Glomerular visceral epithelial cell (primary cell): ENCODE results near the gene ZNF74.
"Not testable (repeated sequence)": the region's sequence is repeated elsewhere in the genome, so short reads cannot be mapped to it uniquely, and the experiment has no call there.

ENCODE experiments used
- DNase-seq: peaks from one replicate; pipeline ENCODE4 v3.0.0-alpha.2; 2016; ENCODE audit errors: extremely low spot score

ZNF74 gene

DNA sequence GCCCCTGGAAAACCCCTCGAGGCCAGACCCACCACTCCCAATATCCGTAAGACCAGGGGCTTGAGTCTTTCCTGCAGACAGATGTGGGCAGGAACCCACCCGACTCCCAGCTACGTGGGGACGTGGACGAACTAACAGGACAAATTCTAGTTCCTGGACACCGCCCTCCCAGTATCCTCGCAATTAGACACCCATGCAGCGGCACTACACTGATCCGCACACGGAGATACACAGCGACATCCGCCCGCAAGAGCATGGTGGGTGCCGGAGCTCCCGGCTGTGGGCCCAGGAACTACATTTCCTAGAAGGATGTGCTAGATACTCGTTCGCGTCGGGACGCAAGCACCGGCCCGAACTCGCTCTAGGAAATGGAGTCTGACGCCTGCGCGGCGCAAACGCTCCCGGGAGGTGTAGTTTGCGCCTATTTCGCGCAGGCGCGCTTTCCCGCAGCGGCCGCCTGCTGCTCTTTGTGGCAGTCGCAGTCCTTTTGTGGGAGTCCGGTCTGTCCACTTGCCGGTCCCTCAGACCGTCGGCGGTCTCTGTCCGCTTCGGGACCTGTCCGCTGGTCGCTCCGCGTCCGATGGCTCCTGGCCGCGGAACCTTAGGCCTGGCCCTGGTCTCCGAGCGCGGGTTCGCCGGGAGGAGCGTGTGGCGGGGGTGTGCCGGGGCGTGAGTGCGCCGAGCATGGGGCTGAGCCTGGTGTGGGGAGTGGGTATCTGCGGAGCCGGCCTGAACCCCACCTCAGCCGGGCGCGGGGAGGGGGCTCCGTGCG is at the start of gene ZNF74:
Gene ZNF74, plus strand, starts transcription at position 447 of the 772 bp plus-strand sequence. CDS start 478 bp downstream, outside the sequence.
- DNase-seq = peak; percentile 84

DNA sequence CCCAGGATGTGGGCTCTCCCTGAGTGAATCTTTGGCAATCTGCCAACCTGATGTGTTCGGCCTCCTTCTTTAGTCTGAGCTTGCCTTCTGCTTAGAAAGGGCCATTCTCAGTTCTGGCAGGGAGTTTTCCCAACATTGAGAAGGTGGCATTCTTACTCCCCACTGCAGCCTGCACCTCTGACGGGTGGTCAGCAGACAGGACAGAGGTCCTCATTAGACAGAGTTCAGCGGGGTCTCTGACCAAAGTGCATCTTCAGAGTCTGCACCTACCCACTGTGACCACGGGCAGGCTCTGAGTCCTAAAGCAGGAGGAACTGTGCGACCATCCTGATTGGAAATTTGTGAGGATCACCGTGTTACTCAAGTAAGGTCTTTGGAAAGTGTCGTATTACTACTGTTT is 47.4 kb upstream of the ZNF74 start:
- not testable (repeated sequence) for DNase-seq

DNA sequence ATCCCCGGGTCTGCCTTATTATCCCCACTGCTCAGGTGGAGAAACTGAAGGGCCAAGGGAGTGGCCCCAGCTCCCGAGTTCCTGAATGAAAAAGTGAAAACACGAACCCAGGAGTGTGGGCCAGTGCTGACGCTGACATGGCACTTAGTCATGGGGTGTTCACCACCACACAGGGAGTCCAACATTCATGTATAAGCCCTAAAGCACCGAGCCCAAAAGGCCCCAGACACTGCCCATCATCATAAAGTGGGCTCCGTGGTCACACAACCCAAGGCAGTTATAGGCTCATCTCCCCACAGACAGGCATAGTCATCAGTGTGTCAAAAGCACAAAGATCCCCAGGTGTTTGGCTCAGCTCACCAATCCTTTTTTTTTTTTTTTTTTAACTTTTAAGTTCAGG is 41.4 kb upstream of the ZNF74 start:
- peak; percentile 7 for DNase-seq

DNA sequence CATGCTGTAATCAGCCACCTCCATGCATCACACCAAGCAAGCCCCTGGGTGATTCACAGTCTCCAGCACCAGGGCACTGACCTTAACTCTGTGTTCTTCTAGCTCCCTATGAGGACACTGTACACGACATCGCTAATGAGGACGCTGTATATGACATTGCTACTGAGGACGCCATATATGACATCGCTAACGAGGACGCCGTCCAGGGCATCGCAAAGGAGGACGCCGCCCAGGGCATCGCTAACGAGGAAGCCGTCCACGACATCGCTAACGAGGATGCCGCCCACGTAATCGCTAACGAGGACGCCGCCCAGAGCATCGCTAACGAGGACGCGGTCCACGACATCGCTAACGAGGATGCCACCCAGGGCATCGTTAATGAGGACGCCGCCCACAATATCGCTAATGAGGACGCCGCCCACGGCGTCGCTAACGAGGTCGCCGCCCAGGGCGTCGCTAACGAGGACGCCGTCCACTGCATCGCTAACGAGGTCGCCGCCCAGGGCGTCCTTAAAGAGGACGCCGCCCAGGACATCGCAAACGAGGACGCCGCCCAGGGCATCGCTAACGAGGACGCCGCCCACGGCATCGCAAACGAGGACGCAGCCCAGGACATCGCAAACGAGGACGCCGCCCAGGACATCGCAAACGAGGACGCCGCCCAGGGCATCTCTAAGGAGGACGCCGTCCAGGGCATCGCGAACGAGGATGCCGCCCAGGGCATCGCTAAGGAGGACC is 39.5 kb upstream of the ZNF74 start:
- no peak for DNase-seq

DNA sequence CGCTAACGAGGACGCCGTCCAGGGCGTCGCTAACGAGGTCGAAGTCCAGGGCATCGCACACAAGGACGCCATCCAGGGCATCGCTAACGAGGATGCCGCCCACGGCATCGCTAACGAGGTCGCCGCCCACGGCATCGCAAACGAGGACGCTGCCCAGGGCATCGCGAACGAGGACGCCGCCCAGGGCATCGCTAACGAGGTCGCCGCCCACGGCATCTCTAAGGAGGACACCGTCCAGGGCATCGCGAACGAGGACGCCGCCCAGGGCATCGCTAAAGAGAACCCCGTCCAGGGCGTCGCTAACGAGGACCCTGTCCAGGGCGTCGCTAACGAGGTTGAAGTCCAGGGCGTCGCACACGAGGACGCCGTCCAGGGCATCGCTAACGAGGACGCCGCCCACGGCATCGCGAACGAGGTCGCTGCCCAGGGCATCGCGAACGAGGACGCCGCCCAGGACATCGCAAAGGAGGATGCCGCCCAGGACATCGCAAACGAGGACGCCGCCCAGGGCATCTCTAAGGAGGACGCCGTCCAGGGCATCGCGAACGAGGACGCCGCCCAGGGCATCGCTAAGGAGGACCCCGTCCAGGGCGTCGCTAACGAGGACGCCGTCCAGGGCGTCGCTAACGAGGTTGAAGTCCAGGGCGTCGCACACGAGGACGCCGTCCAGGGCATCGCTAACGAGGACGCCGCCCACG is 37.9 kb upstream of the ZNF74 start:
- DNase-seq = not testable (repeated sequence)

DNA sequence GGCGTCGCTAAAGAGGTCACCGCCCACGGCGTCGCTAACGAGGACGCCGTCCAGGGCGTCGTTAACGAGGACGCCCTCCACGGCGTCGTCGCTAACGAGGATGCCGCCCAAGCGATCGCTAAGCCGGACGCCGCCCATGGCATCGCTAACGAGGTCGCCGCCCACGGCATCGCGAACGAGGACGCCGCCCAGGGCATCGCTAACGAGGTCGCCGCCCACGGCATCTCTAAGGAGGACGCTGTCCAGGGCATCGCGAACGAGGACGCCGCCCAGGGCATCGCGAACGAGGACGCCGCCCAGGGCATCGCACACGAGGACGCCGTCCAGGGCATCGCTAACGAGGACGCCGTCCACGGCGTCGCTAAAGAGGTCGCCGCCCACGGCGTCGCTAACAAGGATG is 37.0 kb upstream of the ZNF74 start:
- not testable (repeated sequence) for DNase-seq

DNA sequence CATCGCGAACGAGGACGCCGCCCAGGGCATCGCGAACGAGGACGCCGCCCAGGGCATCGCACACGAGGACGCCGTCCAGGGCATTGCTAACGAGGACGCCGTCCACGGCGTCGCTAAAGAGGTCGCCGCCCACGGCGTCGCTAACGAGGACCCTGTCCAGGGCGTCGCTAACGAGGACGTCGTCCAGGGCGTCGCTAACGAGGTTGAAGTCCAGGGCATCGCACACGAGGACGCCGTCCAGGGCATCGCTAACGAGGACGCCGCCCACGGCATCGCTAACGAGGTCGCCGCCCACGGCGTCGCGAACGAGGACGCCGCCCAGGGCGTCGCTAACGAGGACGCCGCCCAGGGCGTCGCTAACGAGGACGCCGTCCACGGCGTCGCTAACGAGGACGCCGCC is 36.0 kb upstream of the ZNF74 start:
- not testable (repeated sequence) for DNase-seq

DNA sequence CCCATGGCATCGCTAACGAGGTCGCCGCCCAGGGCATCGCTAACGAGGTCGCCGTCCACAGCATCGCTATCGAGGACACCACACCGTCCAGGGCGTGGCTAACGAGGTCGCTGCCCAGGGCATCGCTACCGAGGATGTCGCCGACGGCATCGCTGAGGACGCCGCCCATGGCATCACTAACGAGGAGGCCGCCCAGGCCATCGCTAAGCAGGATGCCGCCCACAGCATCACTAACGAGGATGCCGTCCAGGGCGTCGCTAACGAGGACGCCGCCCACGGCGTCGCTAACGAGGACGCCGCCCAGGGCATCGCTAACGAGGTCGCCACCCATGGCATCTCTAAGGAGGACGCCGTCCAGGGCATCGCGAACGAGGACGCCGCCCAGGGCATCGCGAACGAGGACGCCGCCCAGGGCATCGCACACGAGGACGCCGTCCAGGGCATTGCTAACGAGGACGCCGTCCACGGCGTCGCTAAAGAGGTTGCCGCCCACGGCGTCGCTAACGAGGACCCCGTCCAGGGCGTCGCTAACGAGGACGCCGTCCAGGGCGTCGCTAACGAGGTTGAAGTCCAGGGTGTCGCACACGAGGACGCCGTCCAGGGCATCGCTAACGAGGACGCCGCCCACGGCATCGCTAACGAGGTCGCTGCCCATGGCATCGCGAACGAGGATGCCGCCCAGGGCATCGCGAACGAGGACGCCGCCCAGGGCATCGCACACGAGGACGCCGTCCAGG is 35.3 kb upstream of the ZNF74 start:
- not testable (repeated sequence) for DNase-seq

DNA sequence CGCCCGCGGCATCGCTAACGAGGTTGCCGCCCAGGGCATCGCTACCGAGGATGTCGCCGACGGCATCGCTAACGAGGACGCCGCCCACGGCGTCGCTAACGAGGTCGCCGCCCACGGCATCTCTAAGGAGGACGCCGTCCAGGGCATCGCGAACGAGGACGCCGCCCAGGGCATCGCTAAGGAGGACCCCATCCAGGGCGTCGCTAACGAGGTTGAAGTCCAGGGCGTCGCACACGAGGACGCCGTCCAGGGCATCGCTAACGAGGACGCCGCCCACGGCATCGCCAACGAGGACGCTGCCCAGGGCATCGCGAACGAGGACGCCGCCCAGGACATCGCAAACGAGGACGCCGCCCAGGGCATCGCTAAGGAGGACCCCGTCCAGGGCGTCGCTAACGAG is 33.7 kb upstream of the ZNF74 start:
- not testable (repeated sequence) for DNase-seq

DNA sequence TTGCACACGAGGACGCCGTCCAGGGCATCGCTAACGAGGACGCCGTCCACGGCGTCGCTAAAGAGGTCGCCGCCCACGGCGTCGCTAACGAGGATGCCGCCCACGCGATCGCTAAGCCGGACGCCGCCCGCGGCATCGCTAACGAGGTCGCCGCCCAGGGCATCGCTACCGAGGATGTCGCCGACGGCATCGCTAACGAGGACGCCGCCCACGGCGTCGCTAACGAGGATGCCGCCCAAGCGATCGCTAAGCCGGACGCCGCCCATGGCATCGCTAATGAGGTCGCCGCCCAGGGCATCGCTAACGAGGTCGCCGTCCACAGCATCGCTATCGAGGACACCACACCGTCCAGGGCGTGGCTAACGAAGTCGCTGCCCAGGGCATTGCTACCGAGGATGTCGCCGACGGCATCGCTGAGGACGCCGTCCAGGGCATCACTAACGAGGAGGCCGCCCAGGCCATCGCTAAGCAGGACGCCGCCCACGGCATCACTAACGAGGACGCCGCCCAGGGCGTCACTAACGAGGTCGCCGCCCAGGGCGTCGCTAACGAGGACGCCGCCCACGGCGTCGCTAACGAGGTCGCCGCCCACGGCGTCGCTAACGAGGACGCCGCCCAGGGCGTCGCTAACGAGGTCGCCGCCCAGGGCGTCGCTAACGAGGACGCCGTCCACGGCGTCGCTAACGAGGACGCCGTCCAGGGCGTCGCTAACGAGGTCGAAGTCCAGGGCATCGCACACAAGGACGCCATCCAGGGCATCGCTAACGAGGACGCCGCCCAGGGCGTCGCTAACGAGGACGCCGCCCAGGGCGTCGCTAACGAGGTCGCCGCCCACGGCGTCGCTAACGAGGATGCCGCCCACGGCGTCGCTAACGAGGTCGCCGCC is 32.8 kb upstream of the ZNF74 start:
- not testable (repeated sequence) for DNase-seq

DNA sequence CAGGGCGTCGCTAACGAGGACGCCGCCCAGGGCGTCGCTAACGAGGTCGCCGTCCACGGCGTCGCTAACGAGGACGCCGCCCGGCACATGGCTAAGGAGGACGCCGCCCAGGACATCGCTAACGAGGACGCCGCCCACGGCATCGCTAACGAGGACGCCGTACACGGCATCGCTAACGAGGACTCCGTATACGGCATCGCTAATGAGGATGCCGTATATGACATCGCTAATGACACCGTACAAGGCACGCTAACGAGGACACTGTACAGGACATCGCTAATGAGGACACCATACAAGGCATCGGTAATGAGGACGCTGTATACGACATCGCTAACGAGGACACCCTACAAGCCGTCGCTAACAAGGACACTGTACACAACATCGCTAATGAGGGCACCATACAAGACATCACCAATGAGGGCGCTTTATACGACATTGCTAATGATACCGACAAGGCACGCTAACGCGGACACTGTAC is 32.2 kb upstream of the ZNF74 start:
- not testable (repeated sequence) for DNase-seq

DNA sequence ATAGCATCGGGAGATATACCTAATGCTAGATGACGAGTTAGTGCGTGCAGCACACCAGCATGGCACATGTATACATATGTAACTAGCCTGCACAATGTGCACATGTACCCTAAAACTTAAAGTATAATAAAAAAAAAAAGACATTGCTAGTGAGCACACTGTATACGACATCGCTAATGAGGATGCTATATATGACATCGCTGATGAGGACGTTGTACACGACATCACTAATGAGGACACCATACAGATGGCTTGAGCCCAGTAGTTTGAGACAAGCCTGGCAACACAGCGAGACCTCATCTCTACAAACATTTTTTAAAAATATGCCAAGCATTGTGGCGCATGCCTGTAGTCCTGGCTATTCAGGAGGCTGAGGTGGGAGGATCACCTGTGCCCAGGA is 31.5 kb upstream of the ZNF74 start:
- not testable (repeated sequence) for DNase-seq

DNA sequence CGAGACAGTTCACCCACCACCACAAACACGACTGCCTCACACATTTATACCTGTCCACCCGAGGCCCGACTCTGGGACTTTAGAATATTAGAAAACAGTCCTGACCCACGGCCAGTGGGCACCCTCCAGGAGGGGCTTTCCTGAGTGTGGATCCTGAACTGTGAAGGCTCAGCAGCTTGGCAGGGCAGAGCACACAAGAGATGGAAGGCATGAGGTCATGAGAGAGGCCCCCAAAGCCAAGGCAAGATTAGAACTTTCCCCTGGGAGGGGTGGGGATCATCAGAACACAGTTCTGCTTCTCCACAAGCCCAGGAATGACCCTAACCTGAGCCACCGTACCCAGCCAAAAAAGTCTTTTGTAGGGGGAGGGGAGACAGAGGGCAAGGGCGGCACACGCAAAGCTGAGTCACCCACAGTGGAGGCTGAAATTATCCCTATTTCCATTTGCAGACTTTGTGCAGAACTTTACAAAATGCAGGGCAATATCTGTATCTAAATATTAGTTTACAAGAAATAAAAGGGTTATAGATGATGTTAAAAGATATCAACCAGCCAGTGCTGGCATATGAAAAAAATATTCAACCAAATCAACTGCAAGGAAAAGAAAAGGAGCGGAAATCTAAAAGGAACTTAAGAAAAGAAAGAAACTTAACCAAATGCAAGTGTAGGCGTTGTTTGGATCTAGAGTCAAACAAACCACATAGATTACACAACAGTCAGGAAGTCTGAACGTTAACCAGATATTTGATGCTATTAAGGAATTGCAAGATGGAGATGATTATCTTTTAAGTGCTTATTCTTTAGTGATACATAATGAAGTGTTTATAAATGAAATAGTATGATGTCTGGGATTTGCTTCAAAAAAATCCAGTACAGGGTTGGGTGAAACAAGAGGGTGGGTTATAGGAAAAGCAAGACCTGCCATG is 29.4 kb upstream of the ZNF74 start:
- DNase-seq = not testable (repeated sequence)

DNA sequence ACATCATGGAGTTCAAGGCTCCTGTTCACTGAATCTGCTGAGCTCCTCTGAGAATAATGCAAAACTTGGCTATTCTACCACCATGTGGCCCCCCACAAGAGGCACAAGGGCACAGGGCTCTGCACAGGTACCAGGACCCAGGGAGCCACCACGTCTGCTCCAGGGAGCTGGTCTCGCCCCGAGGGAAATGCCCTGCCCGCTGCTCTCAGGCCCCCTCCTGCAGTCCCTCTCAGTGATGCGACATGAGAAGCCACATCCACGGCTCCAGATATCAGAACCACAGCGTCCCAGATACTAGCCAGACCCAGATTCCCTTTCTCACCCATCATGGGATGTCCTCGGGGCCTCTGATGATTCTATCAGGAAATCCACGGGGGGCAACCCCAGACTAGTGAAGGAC is 27.1 kb upstream of the ZNF74 start:
- not testable (repeated sequence) for DNase-seq

DNA sequence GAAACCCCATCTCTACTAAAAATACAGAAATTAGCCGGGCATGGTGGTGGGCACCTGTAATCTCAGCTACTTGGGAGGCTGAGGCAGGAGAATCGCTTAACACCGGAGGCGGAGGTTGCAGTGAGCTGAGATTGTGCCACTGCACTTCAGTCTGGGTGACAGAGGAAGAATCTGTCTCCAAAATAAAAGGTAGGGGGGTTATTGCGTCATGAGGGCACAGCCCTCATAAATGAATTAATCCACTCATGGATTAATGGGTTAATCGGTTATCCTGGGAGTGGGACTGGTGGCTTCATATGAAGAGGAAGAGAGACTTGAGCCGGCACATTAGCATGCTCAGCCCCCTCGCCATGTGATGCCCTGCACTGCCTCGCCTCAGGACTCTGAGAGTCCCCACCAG is 25.1 kb upstream of the ZNF74 start:
- not testable (repeated sequence) for DNase-seq

DNA sequence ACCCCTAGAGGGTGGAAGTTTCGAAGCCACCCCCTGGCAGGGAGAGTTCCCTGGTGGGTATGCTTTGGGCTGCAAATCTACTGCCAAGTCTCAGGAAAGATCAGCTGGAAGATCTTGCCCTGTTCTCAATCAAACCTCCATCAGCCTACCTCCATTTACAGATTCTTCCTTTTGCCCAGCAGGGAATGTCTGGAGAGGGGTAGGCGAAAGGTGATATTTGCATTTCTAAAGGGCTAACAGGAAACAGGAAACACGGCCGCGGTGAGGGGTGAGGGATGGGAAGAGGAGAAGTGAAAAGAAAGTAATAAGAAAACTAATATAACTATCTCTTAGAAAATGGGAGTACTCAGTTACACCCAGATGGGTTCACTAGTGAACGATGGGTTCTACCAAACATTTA is 22.3 kb upstream of the ZNF74 start:
- DNase-seq = not testable (repeated sequence)

DNA sequence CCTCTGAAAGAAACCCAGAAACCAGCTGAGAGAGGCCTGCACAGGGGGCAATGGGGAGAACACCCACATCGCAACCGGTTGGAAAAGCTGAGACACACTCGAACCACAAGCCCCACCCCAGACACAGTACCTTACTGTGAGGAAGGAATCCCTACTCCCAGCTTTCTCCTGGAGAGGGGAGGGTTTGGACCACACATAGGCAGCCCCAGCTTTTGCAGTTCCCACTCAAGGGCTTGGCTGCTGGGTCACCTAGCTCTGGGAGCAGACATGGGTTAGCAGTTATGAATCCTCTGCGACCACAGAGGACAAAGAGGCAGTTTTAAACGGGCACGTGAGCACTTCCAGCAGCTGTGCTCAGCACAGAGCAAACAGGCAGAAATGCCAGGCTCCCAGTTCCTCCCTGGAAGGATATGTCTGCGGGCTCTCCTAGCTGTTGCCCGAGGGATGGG is 21.5 kb upstream of the ZNF74 start:
- DNase-seq = not testable (repeated sequence)

DNA sequence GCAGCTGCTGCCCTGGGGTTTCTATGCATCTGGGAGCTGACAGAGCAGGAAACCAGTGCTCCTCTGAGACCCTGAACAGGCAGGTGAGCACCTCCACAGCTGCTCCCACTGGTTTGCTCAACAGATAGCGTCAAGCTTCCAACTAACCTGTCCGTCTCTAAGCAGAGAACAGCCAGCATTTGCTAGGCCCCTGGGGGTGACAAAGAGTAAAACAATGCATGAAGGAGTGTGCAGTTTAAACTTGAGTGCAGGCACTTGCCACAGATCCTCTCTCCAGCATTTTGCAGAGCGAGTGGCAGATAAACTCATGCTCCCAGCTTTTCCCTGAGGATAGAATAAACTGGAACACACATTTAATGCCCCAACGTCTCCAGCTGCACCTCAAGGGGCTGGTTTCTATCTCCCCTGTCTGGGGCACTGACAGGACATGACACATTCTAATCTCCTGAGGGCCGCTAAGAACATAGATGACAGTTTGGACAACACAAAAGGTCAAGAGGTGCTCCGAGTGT is 20.7 kb upstream of the ZNF74 start:
- DNase-seq = not testable (repeated sequence)

DNA sequence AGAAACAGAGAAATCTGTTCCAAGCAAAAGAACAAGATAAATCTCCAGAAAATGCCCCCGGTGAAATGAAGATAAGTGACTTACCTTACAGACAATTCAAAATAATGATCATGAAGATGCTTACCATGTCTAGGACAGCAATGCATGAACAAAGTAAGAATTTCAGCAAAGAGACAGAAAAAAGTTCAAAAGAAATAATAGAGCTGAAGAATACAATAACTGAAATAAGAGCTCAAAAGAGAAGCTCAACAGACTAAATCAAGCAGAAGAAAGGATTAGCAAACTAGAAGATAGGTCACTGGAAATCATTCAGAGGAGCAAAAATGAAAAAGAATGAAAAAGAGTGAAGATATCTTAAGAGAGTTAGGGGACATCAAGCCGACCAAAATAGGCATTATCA is 19.8 kb upstream of the ZNF74 start:
- not testable (repeated sequence) for DNase-seq
